ENCODE measurements around the gene EEF1AKMT1. TPM values are rescaled to one million over a fixed set of nuclear protein-coding genes. Genes with fewer than 3 reads are reported as not detected.

EEF1AKMT1 gene
- polyA plus RNA-seq, 1 donor from 2014 or later, result 8.2 TPM

- H3K9me3 ChIP-seq (ENCODE audit: low read length), result no peaks in the 10 kb centered on the region
- no peaks in the 10 kb centered on the region for H4K20me1 ChIP-seq (ENCODE audit: insufficient read depth)
- H3K79me2 ChIP-seq (replicated peaks; ENCODE audit: insufficient read depth, low read length), result no peaks in the 10 kb centered on the region
- no peaks in the 10 kb centered on the region for H3K9me2 ChIP-seq (ENCODE audit: insufficient read depth, low read length)
- H3F3A ChIP-seq (ENCODE audit: insufficient read depth, low read length, poor library complexity, severe bottlenecking), result no peaks in the 10 kb centered on the region
- H2AFZ ChIP-seq (ENCODE audit: low read depth, low read length), result no peak overlapping the region
- no peak overlapping the region for H3K27ac ChIP-seq (ENCODE audit: low read length)
- no peak overlapping the region for H3K9ac ChIP-seq (ENCODE audit: low read length)
- H3K36me3 ChIP-seq (ENCODE audit: insufficient read depth, low read length), result no peaks in the 10 kb centered on the region
- no peak for TF ChIP-seq CTCF (IDR thresholded peaks at IDR 0.05; ENCODE audit: poor library complexity, severe bottlenecking)
- peaks cover 8% of the 10 kb centered on the region for H3K27me3 ChIP-seq (ENCODE audit: insufficient read depth, low read depth, low read length)
- peak overlapping the region; percentile 37 for H3K4me3 ChIP-seq (ENCODE audit: low read length)
- H3K4me2 ChIP-seq (ENCODE audit: low read length), result no peak overlapping the region
Measured at GRCh38 chr13:20721454-20722357, 52.1 kb downstream of the EEF1AKMT1 start.

- Histone ChIP-seq H3F3A (ENCODE audit: insufficient read depth, low read length, poor library complexity, severe bottlenecking) (no peaks in the 10 kb centered on the region), H3K4me3 (ENCODE audit: low read length) (no peak overlapping the region), H3K4me2 (ENCODE audit: low read length) (no peak overlapping the region), H3K36me3 (ENCODE audit: insufficient read depth, low read length) (no peaks in the 10 kb centered on the region), H3K9me3 (ENCODE audit: low read length) (no peaks in the 10 kb centered on the region), H3K9ac (ENCODE audit: low read length) (no peak overlapping the region), H4K20me1 (ENCODE audit: insufficient read depth) (no peaks in the 10 kb centered on the region), H3K79me2 (replicated peaks; ENCODE audit: insufficient read depth, low read length) (no peaks in the 10 kb centered on the region), H3K27me3 (ENCODE audit: insufficient read depth, low read depth, low read length) (peaks cover 8% of the 10 kb centered on the region), H3K9me2 (ENCODE audit: insufficient read depth, low read length) (no peaks in the 10 kb centered on the region), H2AFZ (ENCODE audit: low read depth, low read length) (no peak overlapping the region), H3K27ac (ENCODE audit: low read length) (no peak overlapping the region)
- TF ChIP-seq MXI1 (conservative IDR thresholded peaks at IDR 0.05; ENCODE audit: poor library complexity, severe bottlenecking), result no peak
- no peak for TF ChIP-seq CTCF (IDR thresholded peaks at IDR 0.05; ENCODE audit: poor library complexity, severe bottlenecking)
- TF ChIP-seq EP300 (conservative IDR thresholded peaks at IDR 0.05; ENCODE audit: poor library complexity, severe bottlenecking), result no peak
- TF ChIP-seq REST (IDR thresholded peaks at IDR 0.05; ENCODE audit: borderline replicate concordance), result no peak
- no peak for TF ChIP-seq RAD21 (conservative IDR thresholded peaks at IDR 0.05)
Measured at GRCh38 chr13:20721058-20721453, 52.7 kb downstream of the EEF1AKMT1 start.
